ENCODE measurements around the gene UNKL.

DNA sequence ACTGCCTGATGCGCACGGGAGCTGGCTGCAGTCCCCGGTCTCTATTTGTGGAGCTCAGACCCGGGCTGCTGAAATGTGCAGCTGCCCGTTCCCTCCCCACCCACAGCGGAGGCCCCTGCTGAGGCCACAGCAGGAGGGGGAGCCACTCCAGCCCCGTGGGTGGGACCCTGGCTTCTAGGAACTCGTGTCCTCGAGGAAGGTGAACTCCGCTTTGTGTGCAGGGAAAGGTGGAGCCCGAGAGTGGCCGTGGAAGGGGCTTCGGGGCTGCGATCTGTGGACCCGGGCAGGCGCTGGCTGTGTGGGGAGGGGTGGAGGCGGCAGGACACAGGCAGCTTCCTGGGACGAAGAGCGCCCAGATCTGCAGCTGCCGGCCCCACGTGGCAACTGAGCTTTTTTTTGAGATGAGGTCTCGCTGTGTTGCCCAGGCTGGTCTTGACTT lies 26.9 kb upstream of the UNKL start:
- TF ChIP-seq, protein P1, sequence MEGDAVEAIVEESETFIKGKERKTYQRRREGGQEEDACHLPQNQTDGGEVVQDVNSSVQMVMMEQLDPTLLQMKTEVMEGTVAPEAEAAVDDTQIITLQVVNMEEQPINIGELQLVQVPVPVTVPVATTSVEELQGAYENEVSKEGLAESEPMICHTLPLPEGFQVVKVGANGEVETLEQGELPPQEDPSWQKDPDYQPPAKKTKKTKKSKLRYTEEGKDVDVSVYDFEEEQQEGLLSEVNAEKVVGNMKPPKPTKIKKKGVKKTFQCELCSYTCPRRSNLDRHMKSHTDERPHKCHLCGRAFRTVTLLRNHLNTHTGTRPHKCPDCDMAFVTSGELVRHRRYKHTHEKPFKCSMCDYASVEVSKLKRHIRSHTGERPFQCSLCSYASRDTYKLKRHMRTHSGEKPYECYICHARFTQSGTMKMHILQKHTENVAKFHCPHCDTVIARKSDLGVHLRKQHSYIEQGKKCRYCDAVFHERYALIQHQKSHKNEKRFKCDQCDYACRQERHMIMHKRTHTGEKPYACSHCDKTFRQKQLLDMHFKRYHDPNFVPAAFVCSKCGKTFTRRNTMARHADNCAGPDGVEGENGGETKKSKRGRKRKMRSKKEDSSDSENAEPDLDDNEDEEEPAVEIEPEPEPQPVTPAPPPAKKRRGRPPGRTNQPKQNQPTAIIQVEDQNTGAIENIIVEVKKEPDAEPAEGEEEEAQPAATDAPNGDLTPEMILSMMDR (IDR thresholded peaks at IDR 0.05), result no peak
- no peak for TF ChIP-seq EZH2 (IDR thresholded peaks at IDR 0.05; ENCODE audit: borderline replicate concordance, insufficient read depth, low read depth, low read length, poor library complexity, severe bottlenecking)

Measured in B cell (primary cell).